ENCODE data around the gene FAM120A.

FAM120A gene

GRCh38 chr9:93580654-93581380 lies 129.3 kb downstream of the FAM120A start:
- no peaks in the 10 kb centered on the region for H3K36me3 ChIP-seq (ENCODE audit: insufficient read depth)
- no peaks in the 10 kb centered on the region for H3K27me3 ChIP-seq (ENCODE audit: insufficient read depth, low read depth)
- H4K20me1 ChIP-seq (ENCODE audit: insufficient read depth) = no peaks in the 10 kb centered on the region
- H3K27ac ChIP-seq = no peak overlapping the region
- no peak overlapping the region for H3K4me2 ChIP-seq
- no peaks in the 10 kb centered on the region for H3K4me1 ChIP-seq (ENCODE audit: low read depth, poor library complexity, severe bottlenecking)
- no peak for TF ChIP-seq CTCF (conservative IDR thresholded peaks at IDR 0.05; ENCODE audit: low read depth, low read length)
- H3K4me3 ChIP-seq (IDR thresholded peaks at IDR 0.05; ENCODE audit: insufficient read depth, low read depth, low read length) = no peak overlapping the region
- H3K9ac ChIP-seq = no peak overlapping the region
- H2AFZ ChIP-seq (ENCODE audit: low read depth) = no peak overlapping the region
- peaks cover 25% of the 10 kb centered on the region; the same call in 1 of the 2 replicates for H3K79me2 ChIP-seq (ENCODE audit: insufficient read depth, low read depth)

DNA sequence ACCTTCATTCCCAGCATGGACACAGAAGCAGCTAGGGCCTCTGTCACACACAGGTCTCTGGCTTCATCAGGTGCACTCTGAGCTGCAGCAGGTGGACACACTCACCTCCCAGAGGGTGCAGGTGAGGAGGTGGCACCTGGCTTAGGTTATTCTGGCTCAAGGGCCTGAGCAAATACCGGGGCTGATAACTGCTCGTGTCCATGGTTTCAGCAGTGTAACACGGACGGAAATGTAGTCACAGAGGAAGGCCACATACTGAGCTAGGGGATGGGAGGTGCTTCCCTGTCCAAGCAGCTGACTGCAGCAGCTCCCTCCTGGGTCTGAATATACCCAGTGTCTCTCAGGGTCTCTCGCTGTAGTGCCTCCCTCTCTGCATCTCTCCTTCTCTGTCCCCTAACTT lies 130.6 kb downstream of the FAM120A start:
- TF ChIP-seq CTCF (conservative IDR thresholded peaks at IDR 0.05; ENCODE audit: low read depth, low read length) = no peak
- Histone ChIP-seq H3K27me3 (ENCODE audit: insufficient read depth, low read depth) (no peaks in the 10 kb centered on the region), H3K27ac (no peak overlapping the region), H3K9ac (no peak overlapping the region), H2AFZ (ENCODE audit: low read depth) (no peak overlapping the region), H3K79me2 (ENCODE audit: insufficient read depth, low read depth) (peaks cover 25% of the 10 kb centered on the region; the same call in 1 of the 2 replicates), H3K4me2 (no peak overlapping the region), H3K4me1 (ENCODE audit: low read depth, poor library complexity, severe bottlenecking) (no peaks in the 10 kb centered on the region), H4K20me1 (ENCODE audit: insufficient read depth) (no peaks in the 10 kb centered on the region), H3K4me3 (IDR thresholded peaks at IDR 0.05; ENCODE audit: insufficient read depth, low read depth, low read length) (no peak overlapping the region), H3K36me3 (ENCODE audit: insufficient read depth) (no peaks in the 10 kb centered on the region)

GRCh38 chr9:93582550-93582949 lies 131.1 kb downstream of the FAM120A start:
- H3K27me3 ChIP-seq (ENCODE audit: insufficient read depth, low read depth) = no peaks in the 10 kb centered on the region
- no peak overlapping the region for H3K27ac ChIP-seq
- no peaks in the 10 kb centered on the region for H3K4me1 ChIP-seq (ENCODE audit: low read depth, poor library complexity, severe bottlenecking)
- H3K79me2 ChIP-seq (ENCODE audit: insufficient read depth, low read depth) = peaks cover 23% of the 10 kb centered on the region; the same call in 1 of the 2 replicates
- no peaks in the 10 kb centered on the region for H3K36me3 ChIP-seq (ENCODE audit: insufficient read depth)
- no peak for TF ChIP-seq CTCF (conservative IDR thresholded peaks at IDR 0.05; ENCODE audit: low read depth, low read length)
- H2AFZ ChIP-seq (ENCODE audit: low read depth) = no peak overlapping the region
- no peak overlapping the region for H3K9ac ChIP-seq
- H3K4me2 ChIP-seq = no peak overlapping the region
- H4K20me1 ChIP-seq (ENCODE audit: insufficient read depth) = no peaks in the 10 kb centered on the region
- H3K4me3 ChIP-seq (IDR thresholded peaks at IDR 0.05; ENCODE audit: insufficient read depth, low read depth, low read length) = no peak overlapping the region

GRCh38 chr9:93585259-93585658 lies 133.8 kb downstream of the FAM120A start:
- Histone ChIP-seq H3K27ac (no peak overlapping the region), H3K4me3 (IDR thresholded peaks at IDR 0.05; ENCODE audit: insufficient read depth, low read depth, low read length) (no peak overlapping the region), H3K79me2 (ENCODE audit: insufficient read depth, low read depth) (peaks cover 10% of the 10 kb centered on the region; the same call in 1 of the 2 replicates), H3K27me3 (ENCODE audit: insufficient read depth, low read depth) (no peaks in the 10 kb centered on the region), H3K9ac (no peak overlapping the region), H3K36me3 (ENCODE audit: insufficient read depth) (no peaks in the 10 kb centered on the region), H3K4me1 (ENCODE audit: low read depth, poor library complexity, severe bottlenecking) (no peaks in the 10 kb centered on the region), H3K4me2 (no peak overlapping the region), H2AFZ (ENCODE audit: low read depth) (no peak overlapping the region), H4K20me1 (ENCODE audit: insufficient read depth) (no peaks in the 10 kb centered on the region)
- no peak for TF ChIP-seq CTCF (conservative IDR thresholded peaks at IDR 0.05; ENCODE audit: low read depth, low read length)

Measured in KMS-11 (cell line).